Measurements from ENCODE around the gene GNB1. TPM values are rescaled to one million over a fixed set of nuclear protein-coding genes. Genes with fewer than 3 reads are reported as not detected.

GNB1 gene
- total RNA-seq, 1 experiment from 2014 or later = 400 TPM

DNA sequence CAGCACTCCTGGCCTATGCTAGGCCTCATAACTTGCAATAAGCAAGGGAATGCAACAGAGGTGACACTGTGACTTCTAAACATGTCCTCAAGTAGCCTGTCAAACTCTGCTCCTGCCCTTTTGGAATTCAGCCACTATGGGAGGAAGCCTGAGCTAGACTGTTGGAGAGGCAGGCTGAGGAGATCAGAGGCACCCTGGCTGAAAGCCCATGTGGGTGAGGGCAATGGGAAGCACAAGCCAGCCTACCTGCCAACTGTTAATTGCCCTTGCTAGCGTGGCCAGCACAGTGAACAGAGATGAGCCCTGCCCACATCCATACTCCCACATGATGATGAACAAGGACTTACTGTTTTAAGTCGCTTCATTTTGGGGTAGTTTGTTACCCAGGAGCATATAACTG, 17.7 kb downstream of the GNB1 start:
- H2BK15ac ChIP-seq (ENCODE audit: low read depth, low read length) = no peak overlapping the region
- no peak overlapping the region for H3K9ac ChIP-seq (ENCODE audit: extremely low read depth, insufficient read length, low read length)
- no peak overlapping the region for H3T11ph ChIP-seq (ENCODE audit: low read length)
- no peak overlapping the region for H3K4ac ChIP-seq (ENCODE audit: low read depth, low read length)
- H4K8ac ChIP-seq (replicated peaks; ENCODE audit: insufficient read length, low read depth, low read length) = no peak overlapping the region
- no CpG with 5 or more reads among the region's 2 CpGs for WGBS (ENCODE audit: extremely low coverage, insufficient read length, low lambda C conversion rate)
- no peak overlapping the region for H3K4me2 ChIP-seq (ENCODE audit: insufficient read depth, insufficient read length, low read length)
- no peak overlapping the region for H2BK12ac ChIP-seq (ENCODE audit: insufficient read length, low read depth, low read length)
- H3K27ac ChIP-seq (ENCODE audit: insufficient read length, low read depth, low read length) = no peak overlapping the region
- no peak overlapping the region for H2BK120ac ChIP-seq (ENCODE audit: low read depth, low read length, poor library complexity, severe bottlenecking)
- no peak overlapping the region for H2BK20ac ChIP-seq (ENCODE audit: low read depth, low read length, poor library complexity, severe bottlenecking)
- no peak overlapping the region for H3K18ac ChIP-seq (ENCODE audit: insufficient read length, low read depth, low read length)
- peaks cover 13% of the 10 kb centered on the region for H3K79me1 ChIP-seq (ENCODE audit: insufficient read depth, low read depth, low read length, poor library complexity, severe bottlenecking)
- H2AFZ ChIP-seq (ENCODE audit: low read length) = no peak overlapping the region
- H3K27me3 ChIP-seq (ENCODE audit: insufficient read depth, low read length) = no peaks in the 10 kb centered on the region
- H3K4me1 ChIP-seq (ENCODE audit: insufficient read depth, low read length) = no peaks in the 10 kb centered on the region
- H3K23ac ChIP-seq (ENCODE audit: insufficient read length, low read depth, low read length) = no peak overlapping the region
- H3K79me2 ChIP-seq (ENCODE audit: insufficient read depth, low read length) = peaks cover 84% of the 10 kb centered on the region
- H3K4me3 Mint-ChIP-seq = no peak overlapping the region
- H2BK5ac ChIP-seq (ENCODE audit: insufficient read length, low read length) = no peak overlapping the region
- H4K5ac ChIP-seq (ENCODE audit: insufficient read length, low read depth, low read length) = no peak overlapping the region
- peaks cover 55 to 67% (median 65%) of the 10 kb centered on the region in 3 experiments for H3K36me3 Mint-ChIP-seq (ENCODE audit: insufficient read depth in 1 of 3, low read depth in 3 of 3)
- no peaks in the 10 kb centered on the region for H3K23me2 ChIP-seq (ENCODE audit: insufficient read length, low read depth, low read length, poor library complexity, severe bottlenecking)
- no peak for DNase-seq
- peaks cover 8 to 12% of the 10 kb centered on the region in 2 experiments; a peak in 4 of 5 replicates for H3K9me3 Mint-ChIP-seq
- H4K20me1 ChIP-seq (ENCODE audit: control insufficient read depth, insufficient read depth, insufficient read length) = no peaks in the 10 kb centered on the region
- H3K14ac ChIP-seq (ENCODE audit: insufficient read depth, low read length) = no peak overlapping the region
- H4K91ac ChIP-seq (ENCODE audit: insufficient read length, low read depth, low read length) = no peak overlapping the region
- H2AK5ac ChIP-seq (ENCODE audit: insufficient read length, low read length) = no peak overlapping the region
- H3K4me1 Mint-ChIP-seq = peaks cover 31 to 33% of the 10 kb centered on the region in 2 experiments
- no peak overlapping the region for H3K56ac ChIP-seq (ENCODE audit: insufficient read length, low read depth, low read length)
- H3K27me3 Mint-ChIP-seq (ENCODE audit: low read depth) = no peaks in the 10 kb centered on the region
- no peak overlapping the region; a peak in 1 of 7 replicates for H3K27ac Mint-ChIP-seq
- no peaks in the 10 kb centered on the region for H3K9me3 ChIP-seq (ENCODE audit: control insufficient read depth, low read depth, low read length)
- TF ChIP-seq, protein P1, sequence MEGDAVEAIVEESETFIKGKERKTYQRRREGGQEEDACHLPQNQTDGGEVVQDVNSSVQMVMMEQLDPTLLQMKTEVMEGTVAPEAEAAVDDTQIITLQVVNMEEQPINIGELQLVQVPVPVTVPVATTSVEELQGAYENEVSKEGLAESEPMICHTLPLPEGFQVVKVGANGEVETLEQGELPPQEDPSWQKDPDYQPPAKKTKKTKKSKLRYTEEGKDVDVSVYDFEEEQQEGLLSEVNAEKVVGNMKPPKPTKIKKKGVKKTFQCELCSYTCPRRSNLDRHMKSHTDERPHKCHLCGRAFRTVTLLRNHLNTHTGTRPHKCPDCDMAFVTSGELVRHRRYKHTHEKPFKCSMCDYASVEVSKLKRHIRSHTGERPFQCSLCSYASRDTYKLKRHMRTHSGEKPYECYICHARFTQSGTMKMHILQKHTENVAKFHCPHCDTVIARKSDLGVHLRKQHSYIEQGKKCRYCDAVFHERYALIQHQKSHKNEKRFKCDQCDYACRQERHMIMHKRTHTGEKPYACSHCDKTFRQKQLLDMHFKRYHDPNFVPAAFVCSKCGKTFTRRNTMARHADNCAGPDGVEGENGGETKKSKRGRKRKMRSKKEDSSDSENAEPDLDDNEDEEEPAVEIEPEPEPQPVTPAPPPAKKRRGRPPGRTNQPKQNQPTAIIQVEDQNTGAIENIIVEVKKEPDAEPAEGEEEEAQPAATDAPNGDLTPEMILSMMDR (conservative IDR thresholded peaks at IDR 0.05) = no peak

Measured in H9 (cell line).